Mucosa of rectum (tissue), 2 donors: Measurements from ENCODE around the gene PRKAB1.
A peak's percentile ranks its signal among the peaks of the same experiment; 100 is the strongest.

ENCODE experiments used
- H3K27ac ChIP-seq, 2 donors: one replicate each; pipeline ENCODE4 v1.7.0; 2013; ENCODE audit warnings: inconsistent platforms in 2 of 2, low read depth in 2 of 2, low read length in 2 of 2
- H3K27me3 ChIP-seq, 2 donors: one replicate each; pipeline ENCODE4 v1.7.0; 2013; ENCODE audit warnings: low read length in 2 of 2; ENCODE audit not compliant: control insufficient read depth in 2 of 2, insufficient read depth in 2 of 2
- H3K36me3 ChIP-seq, 2 donors: one replicate each; pipeline ENCODE4 v1.7.0; 2013; ENCODE audit warnings: low read length in 2 of 2; ENCODE audit not compliant: control insufficient read depth in 2 of 2, insufficient read depth in 2 of 2
- H3K4me1 ChIP-seq, 2 donors: one replicate each; pipeline ENCODE4 v1.7.0; 2013; ENCODE audit warnings: low read length in 2 of 2, mild to moderate bottlenecking in 1 of 2; ENCODE audit not compliant: control insufficient read depth in 2 of 2, insufficient read depth in 2 of 2
- H3K4me3 ChIP-seq, 2 donors: one replicate each; pipeline ENCODE4 v1.7.0; 2013; ENCODE audit warnings: low read length in 2 of 2
- H3K9ac ChIP-seq, 2 donors: one replicate each; pipeline ENCODE4 v1.7.0; 2013; ENCODE audit warnings: low read length in 2 of 2, low read depth in 1 of 2, mild to moderate bottlenecking in 1 of 2
- H3K9me3 ChIP-seq, 2 donors: one replicate each; pipeline ENCODE4 v1.7.0; 2013; ENCODE audit warnings: low read length in 2 of 2; ENCODE audit not compliant: control insufficient read depth in 2 of 2
- donor health status: healthy.
- donor health status: Normal muscosa, but diverticular disease.

The PRKAB1 gene

DNA sequence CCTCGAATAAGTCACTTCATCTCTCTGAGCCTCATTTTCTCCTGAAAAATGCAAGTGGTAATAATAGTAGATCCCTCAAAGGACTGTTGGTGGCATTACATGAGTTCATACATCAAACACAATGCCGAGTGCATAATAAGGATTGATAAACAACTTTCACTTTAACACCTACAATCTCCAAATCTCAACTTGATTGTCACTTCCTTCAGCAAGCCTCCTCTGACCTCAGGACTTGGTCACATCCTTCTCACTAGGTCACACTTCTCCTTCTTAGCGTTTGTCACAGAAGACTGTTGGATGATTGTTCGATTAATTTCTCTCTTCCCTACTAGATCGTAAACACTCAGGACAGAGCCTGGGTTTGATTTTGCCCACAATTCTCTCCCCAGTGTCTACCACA lies 7.9 kb upstream of the PRKAB1 start:
- H3K4me3 ChIP-seq: no peak overlapping the region
- no peaks in the 10 kb centered on the region for H3K36me3 ChIP-seq
- H3K27ac ChIP-seq: peak overlapping the region in 1 of 2 donors; percentile 38
- no peak overlapping the region for H3K9ac ChIP-seq
- H3K27me3 ChIP-seq: no peaks in the 10 kb centered on the region
- H3K4me1 ChIP-seq: no peaks in the 10 kb centered on the region
- H3K9me3 ChIP-seq: no peaks in the 10 kb centered on the region

DNA sequence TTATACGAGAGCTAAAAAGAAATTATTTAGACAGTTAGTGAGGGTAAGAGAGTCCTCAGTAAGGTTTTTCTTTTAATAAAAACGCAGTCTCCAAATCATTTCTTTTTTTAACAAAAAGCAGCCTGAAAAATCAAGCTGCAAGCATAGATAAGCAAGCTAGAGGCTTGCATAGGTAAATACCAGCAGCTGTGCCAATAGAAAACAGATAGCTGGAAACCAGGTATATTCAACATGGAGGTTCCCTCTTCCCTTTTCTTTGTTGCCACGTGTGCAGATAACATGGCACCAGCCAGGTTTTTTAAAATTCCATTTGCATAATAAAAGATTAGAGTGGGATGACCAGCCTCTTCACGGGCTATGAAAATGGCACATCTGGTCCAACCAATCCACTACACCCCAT lies 6.1 kb upstream of the PRKAB1 start:
- no peak overlapping the region for H3K4me3 ChIP-seq
- H3K27me3 ChIP-seq: no peaks in the 10 kb centered on the region
- H3K4me1 ChIP-seq: peaks cover 1 to 2% of the 10 kb centered on the region in 2 donors
- no peak overlapping the region for H3K9ac ChIP-seq
- H3K27ac ChIP-seq: no peak overlapping the region
- no peaks in the 10 kb centered on the region for H3K36me3 ChIP-seq
- H3K9me3 ChIP-seq: no peaks in the 10 kb centered on the region

DNA sequence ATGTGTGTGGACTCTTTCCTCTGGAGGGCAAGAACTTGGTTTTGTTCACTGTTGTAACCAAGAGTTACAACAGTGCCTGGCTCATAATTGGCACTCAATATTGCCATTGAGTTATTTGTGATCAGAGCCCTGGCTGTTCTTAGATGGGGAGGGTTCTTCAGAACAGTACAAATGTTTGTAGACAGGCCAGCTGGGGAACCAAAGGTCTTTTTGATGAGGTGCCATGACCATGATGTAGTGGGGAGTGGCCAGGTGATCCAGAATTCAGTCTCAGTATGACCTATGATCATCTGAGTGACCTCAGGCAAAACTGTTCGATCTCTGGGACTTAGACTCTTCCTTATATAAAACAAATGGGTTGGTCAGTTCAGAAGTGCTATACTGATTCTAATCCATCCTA lies 3.3 kb upstream of the PRKAB1 start:
- Histone ChIP-seq H3K9ac (no peak overlapping the region), H3K4me3 (no peak overlapping the region), H3K27me3 (no peaks in the 10 kb centered on the region), H3K27ac (no peak overlapping the region), H3K9me3 (no peaks in the 10 kb centered on the region), H3K4me1 (peaks cover 8 to 12% of the 10 kb centered on the region in 2 donors), H3K36me3 (no peaks in the 10 kb centered on the region)

DNA sequence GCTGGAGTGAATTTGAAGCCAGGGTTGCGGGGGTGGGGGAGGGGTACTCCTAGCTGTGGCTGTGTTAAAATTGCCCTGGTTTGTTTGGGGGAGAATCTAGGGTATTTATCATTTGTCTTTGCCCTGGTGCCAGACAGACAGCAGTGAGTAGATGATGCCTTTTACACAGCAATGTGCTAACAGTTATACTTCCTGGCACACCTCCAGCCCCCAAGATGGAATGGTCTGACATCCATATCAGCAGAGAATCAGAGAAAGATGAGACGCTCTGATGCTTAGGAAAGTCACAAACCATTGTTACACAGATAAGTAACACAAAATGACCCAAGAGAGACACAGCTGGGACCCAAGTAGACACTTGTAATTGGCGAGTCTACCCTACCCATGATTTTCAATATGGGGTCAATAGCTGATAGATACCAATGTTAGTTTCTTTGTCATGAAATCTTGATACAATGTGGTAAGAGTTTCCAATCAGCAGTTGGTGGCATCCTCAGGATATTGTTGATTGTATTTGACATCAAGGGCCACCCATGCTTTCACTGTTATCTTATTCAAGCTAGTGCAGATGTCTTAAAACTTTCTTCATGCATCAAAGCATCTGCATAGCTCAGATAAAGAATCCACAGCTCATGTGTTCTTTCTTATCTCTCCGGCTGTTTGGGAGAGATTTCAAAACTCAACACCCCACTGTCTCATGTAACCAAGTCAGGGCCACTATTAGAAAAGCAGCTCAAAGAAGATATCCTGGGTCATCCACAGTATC lies 2.6 kb upstream of the PRKAB1 start:
- H3K27ac ChIP-seq: no peak overlapping the region

DNA sequence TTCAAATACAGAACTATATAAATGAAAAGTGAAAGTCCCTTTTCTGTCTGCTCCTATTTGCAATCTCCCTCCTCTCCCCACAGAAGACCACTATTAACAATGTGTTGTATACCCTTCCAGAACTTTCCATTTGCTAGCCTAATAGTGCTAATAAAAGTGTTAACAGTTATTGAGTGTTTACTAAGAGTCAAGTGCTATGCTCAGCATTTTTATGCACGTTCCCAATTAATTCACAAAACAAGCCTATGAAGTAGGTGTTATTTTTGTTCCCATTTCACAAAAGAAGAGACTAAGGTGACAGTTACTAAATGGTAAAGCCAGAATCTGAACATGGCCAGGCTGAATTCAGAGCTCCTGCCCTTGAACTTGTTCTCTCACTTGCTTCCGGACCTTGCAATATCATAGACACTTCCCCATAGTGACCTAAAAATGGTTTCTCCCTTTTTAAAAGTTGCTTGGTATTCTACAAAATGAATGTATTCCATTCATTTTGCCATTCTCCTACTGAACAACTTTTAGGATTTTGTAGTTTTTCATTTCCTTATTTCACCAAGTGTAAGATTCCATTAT lies 1.6 kb upstream of the PRKAB1 start:
- Histone ChIP-seq H3K4me3 (no peak overlapping the region), H3K27me3 (no peaks in the 10 kb centered on the region), H3K9ac (no peak overlapping the region), H3K36me3 (peaks cover 0 to 3% of the 10 kb centered on the region in 2 donors), H3K27ac (no peak overlapping the region), H3K4me1 (peaks cover 16 to 26% of the 10 kb centered on the region in 2 donors), H3K9me3 (no peaks in the 10 kb centered on the region)

More for the DNA sequence above, 2.6 kb upstream of the PRKAB1 start:
- H3K9ac ChIP-seq: no peak overlapping the region
- no peak overlapping the region for H3K4me3 ChIP-seq
- H3K27me3 ChIP-seq: no peaks in the 10 kb centered on the region
- H3K9me3 ChIP-seq: no peaks in the 10 kb centered on the region
- H3K36me3 ChIP-seq: no peaks in the 10 kb centered on the region
- H3K4me1 ChIP-seq: peaks cover 12 to 19% of the 10 kb centered on the region in 2 donors

DNA sequence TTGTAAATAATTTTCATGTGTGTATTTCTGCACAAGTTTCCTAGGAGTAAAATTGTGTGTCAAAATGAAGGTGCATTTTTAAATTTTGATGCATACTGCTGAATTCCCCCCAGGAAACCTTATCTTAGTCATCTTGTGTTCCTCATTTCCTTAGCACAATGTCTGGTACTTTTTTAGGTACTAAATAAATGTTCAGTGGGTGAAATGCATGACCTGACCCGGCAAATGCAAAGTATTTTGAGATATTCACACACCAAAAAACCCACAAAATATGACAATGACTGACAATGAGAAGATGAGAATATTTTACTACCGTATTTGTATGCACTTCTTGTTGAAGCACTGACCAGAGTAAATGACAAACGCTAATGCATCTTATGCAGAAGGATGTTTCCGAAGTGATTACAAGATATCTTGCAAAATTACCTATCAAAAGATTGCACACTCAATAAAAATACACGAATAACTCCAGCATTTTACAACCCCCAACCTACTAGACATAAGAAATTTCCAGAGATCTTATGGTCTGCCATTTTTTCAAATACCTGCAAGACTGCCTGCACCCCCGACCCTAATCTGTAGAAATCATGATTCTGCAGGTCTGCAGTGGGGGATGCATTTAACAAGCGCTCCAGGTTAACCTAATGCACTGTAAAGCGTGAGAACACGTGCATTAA lies 895 bp upstream of the PRKAB1 start:
- H3K36me3 ChIP-seq: peaks cover under 1 to 6% of the 10 kb centered on the region in 2 donors
- H3K4me3 ChIP-seq: peak overlapping the region; percentile 96 to 99
- peaks cover 17 to 32% of the 10 kb centered on the region in 2 donors for H3K4me1 ChIP-seq
- no peaks in the 10 kb centered on the region for H3K27me3 ChIP-seq
- H3K27ac ChIP-seq: peak overlapping the region in 1 of 2 donors; percentile 100
- no peaks in the 10 kb centered on the region for H3K9me3 ChIP-seq
- peak overlapping the region; percentile 54 to 100 for H3K9ac ChIP-seq

DNA sequence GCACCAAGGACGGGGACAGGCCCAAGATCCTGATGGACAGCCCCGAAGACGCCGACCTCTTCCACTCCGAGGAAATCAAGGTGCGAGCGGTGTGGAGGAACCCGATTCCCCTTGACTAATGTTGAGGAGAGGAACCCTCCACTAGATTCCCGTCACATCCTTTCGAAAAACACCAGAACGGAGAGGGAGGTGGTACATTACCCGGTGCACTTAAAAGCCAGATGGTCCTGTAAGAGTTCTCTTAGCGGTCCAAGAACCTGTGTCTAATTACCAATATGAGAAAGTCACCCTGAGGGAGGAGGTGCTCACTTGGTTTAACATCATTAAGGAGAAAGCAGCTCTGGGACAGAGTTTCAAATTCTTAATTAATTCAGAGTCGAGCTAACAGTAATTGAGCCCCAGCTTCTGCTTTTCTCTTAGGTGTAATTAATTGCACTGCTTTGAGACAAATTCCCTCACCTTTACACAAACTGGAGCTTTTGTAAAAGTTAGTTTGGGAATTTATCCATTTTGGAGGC lies 450 bp downstream of the PRKAB1 start:
- Histone ChIP-seq H3K4me3 (peak overlapping the region; percentile 96 to 99), H3K9ac (peak overlapping the region; percentile 87 to 100), H3K27ac (peak overlapping the region; percentile 99 to 100), H3K27me3 (no peaks in the 10 kb centered on the region), H3K4me1 (peaks cover 29 to 46% of the 10 kb centered on the region in 2 donors), H3K9me3 (no peaks in the 10 kb centered on the region), H3K36me3 (peaks cover 8 to 20% of the 10 kb centered on the region in 2 donors)

DNA sequence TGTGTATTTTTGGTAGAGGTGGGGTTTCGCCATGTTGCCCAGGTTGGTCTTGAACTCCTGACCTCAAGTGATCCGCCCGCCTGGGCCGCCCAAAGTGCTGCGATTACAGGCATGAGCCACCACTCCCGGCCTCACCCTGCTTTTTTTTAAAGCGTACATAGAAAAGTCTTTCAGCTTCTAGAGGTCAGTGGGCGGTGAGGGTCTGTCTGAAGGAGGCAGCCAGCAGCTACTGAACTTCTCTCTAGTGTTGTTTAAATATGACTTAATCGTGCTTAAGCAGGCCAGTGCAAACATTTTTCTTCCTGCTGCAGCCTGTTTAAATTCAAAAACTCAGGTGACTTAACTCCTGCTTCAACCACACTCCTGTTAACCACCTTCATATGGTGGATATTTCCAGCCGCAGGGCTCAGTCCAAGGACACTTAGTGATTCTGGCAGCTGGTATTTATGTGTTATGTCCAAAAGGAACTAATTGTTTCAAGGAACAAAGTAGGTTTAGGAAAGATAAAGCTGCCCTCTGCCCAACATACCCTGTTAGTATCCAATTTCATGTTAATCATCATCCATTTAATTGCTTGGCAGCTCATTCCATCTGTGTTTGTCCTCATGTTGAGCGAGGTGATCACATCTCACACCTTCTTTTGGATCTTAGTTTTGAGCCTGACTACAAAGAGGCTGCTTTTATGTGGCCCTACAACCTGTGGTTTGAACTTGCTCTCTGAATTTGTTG lies 2.0 kb downstream of the PRKAB1 start:
- H3K4me1 ChIP-seq: peaks cover 41 to 61% of the 10 kb centered on the region in 2 donors
- peak overlapping the region; percentile 56 to 65 for H3K4me3 ChIP-seq
- H3K27me3 ChIP-seq: no peaks in the 10 kb centered on the region
- H3K9me3 ChIP-seq: no peaks in the 10 kb centered on the region
- peak overlapping the region; percentile 61 to 100 for H3K9ac ChIP-seq
- peak overlapping the region; percentile 99 to 100 for H3K27ac ChIP-seq
- peaks cover 20 to 35% of the 10 kb centered on the region in 2 donors for H3K36me3 ChIP-seq

DNA sequence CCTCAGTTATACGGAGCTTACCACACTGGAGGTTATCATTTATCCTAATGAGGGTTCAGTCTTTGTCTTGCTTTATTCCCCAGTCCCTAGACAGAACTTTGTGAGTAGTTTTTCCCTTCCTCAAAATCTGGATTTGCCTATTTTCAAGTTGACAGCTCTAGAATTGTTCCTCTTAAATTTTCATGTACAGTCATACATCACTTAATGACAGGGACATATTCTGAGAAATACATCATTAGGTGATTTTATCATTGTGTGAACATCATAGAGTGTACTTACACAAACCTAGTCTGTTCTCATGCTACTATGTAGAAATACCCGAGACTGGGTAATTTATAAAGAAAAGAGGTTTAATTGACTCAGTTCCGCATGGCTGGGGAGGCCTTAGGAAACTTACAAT lies 3.1 kb downstream of the PRKAB1 start:
- peaks cover 41 to 65% of the 10 kb centered on the region in 2 donors for H3K4me1 ChIP-seq
- H3K27ac ChIP-seq: peak overlapping the region; percentile 99 to 100
- H3K4me3 ChIP-seq: peak overlapping the region; percentile 44 to 65
- H3K9me3 ChIP-seq: no peaks in the 10 kb centered on the region
- no peaks in the 10 kb centered on the region for H3K27me3 ChIP-seq
- peaks cover 31 to 47% of the 10 kb centered on the region in 2 donors for H3K36me3 ChIP-seq
- peak overlapping the region; percentile 61 to 100 for H3K9ac ChIP-seq
